HG02623 (cell line): ENCODE results near the gene KLC3.
"Not testable (repeated sequence)": the region's sequence is repeated elsewhere in the genome, so short reads cannot be mapped to it uniquely, and the experiment has no call there.

Source experiments
- ATAC-seq: cut with Tn5 transposase; IDR thresholded peaks from one replicate; pipeline ENCODE4 v1.9.1; 2021; ENCODE audit warnings: moderate library complexity; ENCODE audit not compliant: unreplicated experiment

The KLC3 gene

DNA sequence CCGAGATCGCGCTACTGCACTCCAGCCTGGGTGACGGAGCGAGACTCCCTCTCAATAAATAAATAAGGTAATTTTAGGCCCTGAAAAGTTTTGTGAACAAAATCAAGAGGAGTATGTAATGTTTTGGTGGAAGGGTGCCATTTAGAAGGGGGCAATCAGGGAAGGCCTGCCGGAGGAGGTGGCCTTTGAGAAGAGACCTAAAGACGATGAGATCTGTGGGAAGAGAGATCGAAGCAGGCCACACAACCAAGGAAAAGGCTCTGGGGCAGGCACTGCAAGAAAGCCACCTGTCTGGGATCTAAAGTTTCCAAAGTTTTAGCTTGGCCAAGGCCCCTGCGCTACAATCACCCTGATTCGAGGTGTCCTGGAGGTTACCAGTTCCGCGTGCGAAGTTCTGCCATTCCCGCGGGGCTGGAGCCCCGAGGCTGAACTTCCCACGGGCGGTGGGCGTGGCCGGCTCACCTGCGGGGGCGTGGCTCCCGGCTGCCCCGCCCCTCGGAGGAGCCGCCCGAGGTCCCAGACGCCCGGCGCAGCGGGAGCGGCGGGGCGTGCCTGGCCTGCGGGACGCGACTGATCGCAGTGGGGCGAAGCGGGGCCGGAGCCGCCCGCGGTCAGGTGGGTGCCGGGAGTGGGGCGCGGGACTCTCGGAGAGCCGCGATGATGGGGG lies at the start of gene KLC3:
Gene KLC3, plus strand, starts transcription at position 519 of the 667 bp plus-strand sequence. CDS start 4,792 bp downstream, outside the sequence.
- no peak for ATAC-seq

GRCh38 chr19:45291834-45292233 lies 48.7 kb upstream of the KLC3 start:
- no peak for ATAC-seq

- no peak for ATAC-seq
Observed at GRCh38 chr19:45293682-45294081, 46.9 kb upstream of the KLC3 start.

DNA sequence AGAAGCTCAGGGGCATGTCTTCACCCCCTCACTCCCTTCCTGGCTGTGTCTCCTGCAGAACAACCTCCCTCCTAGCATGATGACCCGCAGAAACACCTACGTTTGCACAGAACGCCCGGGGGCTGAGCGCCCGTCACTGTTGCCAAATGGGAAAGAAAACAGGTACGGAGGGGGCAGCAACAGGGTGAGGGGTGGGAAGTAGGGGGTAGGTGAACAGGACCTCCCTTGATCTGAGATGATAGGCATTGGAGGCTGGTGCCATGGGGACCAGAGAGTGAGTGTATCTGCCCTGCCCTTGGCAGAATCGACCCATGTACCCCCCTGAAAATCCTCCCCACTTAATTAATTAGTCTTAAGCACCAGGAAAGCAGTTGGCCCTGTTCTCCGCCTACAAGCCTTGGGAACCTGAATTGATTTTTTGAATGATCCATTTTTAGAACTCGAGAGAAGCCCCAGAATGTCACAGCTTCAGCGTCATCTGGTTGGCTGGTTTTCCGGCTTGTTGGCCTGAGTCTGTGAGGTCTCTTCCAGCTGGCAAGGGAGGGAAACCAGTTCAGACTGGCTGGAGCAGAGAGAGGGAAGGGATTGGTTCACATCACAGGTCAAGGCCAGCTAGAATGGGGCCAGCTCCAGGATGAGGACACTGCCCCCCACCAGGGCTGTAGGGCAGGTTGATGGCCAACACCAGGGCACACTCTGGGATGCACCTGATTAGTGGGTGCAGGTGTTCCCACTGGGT lies 46.1 kb upstream of the KLC3 start:
- no peak for ATAC-seq

DNA sequence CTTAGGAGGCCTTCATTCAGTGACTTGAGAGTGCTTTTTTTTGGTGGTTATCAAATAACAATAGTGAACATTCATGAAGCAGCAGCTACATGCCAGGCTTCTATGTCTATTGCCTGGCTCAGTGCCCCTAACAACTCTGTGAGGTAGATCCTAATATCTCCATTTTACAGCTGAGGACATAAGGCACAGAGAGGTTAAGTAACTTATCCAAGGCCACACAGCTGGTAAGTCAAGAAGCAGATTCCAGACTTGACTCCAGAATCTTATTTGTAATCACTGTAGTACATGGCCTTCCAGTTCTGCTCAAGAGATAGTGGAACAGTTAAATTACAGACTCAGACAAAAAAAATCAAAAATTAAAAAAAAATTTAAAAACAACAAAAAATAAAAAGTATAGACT lies 44.7 kb upstream of the KLC3 start:
- ATAC-seq: no peak

DNA sequence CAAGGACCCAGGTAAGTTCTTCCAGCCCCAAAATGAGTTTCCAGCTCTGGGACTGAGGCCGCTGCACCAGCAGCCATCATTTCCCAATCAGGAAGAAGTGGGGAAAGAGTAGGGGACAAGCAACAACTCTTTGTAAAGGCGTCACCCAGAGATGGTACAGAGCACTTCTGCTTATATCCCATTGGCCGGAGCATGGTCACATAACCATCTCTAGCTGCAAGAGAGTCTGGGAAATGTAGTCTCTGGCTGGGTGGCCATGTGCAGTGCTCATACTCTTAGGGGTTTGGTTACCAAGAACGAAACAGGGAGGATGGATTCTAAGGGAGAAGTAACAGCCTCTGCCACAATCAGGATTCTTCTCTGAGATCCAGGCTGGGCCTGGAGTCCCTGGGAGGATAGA lies 44.2 kb upstream of the KLC3 start:
- ATAC-seq: no peak

- no peak for ATAC-seq
Observed at GRCh38 chr19:45297674-45298073, 42.9 kb upstream of the KLC3 start.

DNA sequence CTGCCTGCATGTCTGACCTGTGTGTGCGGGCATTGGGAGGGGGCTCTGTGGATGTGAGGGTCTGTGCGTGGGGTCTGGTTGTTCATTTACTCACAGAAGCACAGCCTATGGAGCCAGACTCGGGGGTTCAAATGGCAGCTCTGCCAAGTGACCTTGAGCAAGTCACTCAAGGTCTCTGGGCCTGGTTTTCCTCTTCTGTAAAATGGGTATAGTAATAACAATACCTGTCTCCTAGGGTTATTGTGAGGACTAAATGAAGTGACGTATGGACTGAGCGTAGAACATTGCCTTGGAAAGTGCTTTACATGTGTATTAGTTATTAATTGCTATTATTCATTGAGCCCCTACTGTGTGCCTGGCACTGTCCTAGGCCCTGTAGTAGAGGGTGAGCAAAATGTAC lies 42.3 kb upstream of the KLC3 start:
- no peak for ATAC-seq

GRCh38 chr19:45299719-45300118 lies 40.8 kb upstream of the KLC3 start:
- no peak for ATAC-seq

GRCh38 chr19:45302416-45302815 lies 38.1 kb upstream of the KLC3 start:
- no peak for ATAC-seq

DNA sequence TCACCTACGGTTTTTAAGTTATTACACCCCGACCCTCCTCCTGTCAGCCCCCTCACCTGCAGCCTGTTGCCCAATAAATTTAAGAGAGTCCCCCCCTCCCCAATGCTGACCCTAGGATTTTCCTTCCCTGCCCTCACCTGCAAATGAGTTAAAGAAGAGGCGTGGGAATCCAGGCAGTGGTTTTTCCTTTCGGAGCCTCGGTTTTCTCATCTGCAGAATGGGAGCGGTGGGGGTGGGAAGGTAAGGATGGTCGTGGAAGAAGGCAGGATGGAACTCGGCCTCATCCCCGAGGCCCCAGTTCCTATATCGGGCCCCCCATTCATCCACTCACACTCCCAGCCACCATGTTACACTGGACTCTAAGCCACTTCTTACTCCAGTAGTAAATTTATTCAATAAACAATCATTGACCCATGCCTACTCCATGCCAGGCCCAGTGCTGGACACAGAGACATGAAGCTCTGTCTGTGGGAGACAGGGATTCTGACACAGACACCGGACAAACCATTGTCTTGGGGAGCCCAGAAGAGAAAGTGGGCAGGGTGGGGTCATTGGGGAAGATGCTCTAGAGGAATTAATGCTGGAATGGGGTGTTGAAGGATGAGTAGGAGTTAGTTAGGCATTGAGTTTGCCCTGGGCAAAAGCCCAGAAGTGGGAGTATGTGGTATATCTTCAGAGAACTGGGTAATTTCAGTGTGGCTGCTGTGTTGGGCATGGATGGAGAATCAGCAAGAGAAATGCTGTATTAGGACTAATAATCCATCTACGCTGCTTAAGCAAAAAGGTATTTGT lies 37.1 kb upstream of the KLC3 start:
- no peak for ATAC-seq

DNA sequence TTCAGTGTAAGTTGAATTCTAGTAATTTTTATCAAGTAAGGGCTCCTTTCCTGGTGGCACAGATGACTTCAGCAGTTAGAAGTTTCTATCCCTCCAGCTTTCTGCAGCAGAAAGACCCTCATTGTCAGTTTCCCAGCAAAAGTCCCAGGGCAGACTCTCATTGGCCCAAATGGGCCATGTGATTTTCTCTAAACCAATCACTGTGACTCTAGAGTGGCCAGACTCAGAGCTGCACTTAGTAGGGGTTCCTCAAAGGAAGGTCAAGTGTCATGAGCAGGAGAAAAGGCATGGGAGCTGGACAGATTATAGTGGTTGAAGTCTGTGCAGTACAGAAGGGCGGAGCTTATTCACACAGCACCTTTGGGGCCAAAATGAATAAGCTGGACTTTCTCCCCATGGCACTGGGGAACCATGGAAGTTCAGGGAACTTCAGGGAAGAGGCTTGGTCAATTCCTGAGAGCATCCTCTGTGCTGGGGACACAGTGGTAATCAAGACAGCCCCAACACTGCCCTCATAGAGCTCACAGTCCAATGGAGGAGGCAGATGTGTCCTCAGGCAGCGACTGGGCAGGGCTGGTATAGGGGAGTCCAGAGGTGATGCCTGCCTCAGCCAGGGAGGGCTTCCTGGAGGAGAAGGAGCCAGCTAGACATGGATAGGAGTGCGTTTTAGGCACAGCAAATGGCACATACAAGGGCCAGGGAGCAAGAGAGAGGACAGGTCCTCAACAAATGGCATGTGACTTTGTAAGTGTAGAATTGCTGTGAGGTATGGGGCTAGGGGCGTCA lies 36.2 kb upstream of the KLC3 start:
- no peak for ATAC-seq

DNA sequence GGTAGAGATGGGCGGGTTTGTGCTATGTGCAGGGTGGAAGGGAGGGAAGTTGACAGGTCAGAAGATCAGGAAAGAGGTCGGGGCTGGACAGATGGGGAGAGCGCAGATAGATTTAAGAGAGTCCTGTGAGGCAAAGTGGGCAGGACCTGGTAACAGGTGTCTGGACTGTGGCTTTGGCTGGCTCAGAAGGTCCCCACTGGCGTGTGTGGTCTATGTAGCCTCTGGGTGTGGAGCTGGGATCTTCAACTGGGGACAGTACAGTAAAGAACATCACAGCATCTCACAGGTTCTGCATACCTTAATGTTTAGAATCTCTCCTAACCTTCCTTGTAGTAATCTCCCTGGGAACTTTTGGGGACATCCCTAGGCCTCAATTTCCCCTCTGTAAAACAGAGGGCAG lies 35.5 kb upstream of the KLC3 start:
- ATAC-seq: no peak

- ATAC-seq: no peak
Observed at GRCh38 chr19:45305421-45305820, 35.1 kb upstream of the KLC3 start.

DNA sequence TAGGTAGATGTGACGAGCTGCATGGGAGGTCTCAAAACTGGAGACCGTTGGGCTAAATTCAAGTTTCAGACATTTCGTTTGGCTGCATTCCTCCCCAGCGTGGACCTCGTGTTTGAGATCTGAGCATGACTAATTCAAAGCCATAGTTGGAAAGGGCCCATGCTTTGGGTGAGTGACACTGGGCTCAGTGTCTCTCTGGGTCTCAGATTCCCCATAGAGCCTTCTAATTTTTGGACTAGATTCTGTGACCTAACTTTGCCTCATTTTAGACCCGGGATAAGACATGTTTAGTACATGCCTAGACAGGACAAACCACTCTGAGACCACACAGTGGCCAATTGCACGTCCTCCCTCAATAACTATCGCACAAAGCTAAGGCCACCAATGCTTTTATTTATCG lies 34.5 kb upstream of the KLC3 start:
- ATAC-seq: no peak

DNA sequence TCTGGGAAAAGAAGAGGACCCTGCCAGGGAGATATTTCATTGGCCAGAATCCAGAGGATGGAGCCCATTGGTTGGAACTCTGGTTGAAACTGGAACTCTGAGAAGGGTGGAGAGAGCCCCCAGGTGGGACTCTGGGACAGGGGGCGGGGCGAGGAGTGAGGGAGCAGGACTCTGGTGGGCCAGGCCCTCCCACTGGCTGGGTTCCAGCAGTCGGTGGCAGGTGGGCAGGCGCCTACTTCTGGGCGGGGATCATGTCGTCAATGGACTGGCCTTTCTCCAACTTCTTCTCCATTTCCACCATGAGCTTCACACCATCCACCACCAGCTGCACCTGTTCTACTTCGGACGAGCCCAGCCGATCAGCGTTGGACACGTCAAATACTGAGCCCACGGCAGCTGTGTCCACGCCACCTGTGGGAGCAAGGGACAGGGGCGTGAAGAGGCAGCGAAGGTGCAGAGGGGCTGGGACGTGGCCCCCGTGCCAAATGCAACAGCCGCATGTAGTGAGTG lies 34.0 kb upstream of the KLC3 start:
- no peak for ATAC-seq

DNA sequence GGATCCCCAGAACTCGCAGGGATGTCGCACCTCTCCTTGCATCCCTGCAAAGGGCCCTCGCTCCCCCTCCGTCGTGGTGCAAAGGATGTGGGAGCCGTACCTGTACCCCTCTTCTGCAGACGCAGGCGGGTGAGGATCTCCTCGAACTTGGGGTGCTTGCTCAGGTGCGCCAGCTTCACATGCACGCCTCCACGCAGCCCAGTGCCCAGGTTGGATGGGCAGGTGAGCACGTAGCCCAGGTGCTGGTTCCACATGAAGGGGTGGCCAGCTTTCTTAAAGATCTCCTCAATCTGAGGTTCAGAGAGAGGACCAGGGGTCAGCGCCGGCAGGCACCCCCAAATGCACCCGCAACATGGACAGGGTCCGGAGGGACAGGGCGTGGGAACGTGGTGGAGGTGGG lies 33.2 kb upstream of the KLC3 start:
- ATAC-seq: no peak

- ATAC-seq: not testable (repeated sequence)
Observed at GRCh38 chr19:45309322-45309721, 31.2 kb upstream of the KLC3 start.

DNA sequence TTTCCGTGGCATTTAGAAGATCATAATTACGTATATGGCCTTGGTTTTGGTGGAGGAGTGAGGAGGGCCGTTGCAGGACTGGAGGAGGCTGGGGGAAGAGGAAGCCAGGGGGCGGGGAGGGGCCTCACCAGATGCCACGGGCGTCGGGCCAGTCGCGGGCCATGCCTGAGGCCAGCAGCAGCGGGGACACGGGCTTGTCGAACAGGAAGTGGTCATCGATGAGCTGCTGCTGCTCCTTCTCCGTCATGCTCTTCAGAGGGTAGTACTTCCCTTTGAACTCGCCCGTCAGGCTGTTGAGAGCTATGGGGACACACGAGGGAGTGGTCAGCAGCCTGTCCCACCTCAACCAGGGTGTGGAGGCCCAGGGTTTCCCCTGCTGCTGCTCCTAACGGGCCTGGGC lies 28.9 kb upstream of the KLC3 start:
- no peak for ATAC-seq

DNA sequence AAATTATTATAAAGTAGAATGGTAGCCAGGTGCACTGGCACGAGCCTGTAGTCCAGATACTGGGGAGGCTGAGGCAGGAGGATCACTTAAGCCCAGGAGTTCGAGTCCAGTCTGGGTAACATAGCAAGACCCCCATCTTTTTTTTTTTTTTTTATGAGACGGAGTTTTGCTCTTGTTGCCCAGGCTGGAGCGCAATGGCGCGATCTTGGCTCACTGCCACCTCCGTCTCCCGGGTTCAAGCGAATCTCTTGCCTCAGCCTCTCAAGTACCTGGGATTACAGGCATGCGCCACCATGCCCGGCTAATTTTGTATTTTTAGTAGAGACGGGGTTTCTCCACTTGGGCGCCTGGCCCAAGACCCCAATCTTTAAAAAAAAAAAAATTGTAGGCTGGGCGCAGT lies 28.3 kb upstream of the KLC3 start:
- not testable (repeated sequence) for ATAC-seq

DNA sequence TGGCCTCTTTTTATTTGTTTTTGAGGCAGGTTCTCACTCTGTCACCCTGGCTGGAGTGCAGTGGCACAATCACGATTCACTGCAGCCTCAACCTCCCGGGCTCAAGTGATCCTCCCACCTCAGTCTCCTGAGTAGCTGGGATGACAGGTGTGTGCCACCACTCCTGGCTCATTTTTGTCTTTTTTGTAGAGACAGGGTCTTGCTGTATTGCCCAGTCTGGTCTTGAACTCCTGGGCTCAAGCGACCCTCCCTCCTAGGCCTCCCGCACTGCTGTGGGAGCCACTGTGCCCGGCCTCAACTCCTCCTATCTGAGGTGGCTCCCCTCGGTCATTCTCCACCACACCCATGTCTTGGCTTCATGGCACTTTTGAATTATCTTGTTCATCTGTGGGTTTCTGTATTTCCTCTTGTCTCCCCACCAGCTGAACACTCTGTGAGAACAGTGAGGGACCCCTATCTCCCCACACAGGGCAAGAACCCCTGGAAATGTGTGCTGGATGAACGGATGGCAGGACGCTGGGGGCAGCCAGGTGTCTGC lies 25.8 kb upstream of the KLC3 start:
- ATAC-seq: no peak
